Astrocyte of the spinal cord (primary cell): ENCODE results near the gene ZNF580.
A peak's percentile ranks its signal among the peaks of the same experiment; 100 is the strongest.

Source experiments
- DNase-seq: peaks from one replicate; pipeline ENCODE4 v3.0.0; 2011; ENCODE audit warnings: low read depth, low spot score
- H3K4me3 ChIP-seq: 2 replicates; pipeline ENCODE4 v1.5.1; 2011; ENCODE audit warnings: low read depth, mild to moderate bottlenecking, low read length, moderate library complexity
- CTCF ChIP-seq: IDR thresholded peaks from 2 replicates; pipeline ENCODE4 v1.5.1; 2012; ENCODE audit warnings: low read depth, mild to moderate bottlenecking, low read length, inconsistent platforms
- in situ Hi-C: cut with HindIII; loops from 2 replicates; pipeline ENCODE4 v1.10.0; 2017; ENCODE audit warnings: low sequenced_read_pairs

ZNF580 gene

GRCh38 chr19:55680339-55681130 lies 39.7 kb downstream of the ZNF580 start:
- no peak for DNase-seq
- in situ Hi-C loops, result no loop called here
- H3K4me3 ChIP-seq, result no peak overlapping the region
- TF ChIP-seq CTCF, result no peak

- in situ Hi-C loops, result no loop called here
- DNase-seq, result peak; percentile 16
- no peak for TF ChIP-seq CTCF
- H3K4me3 ChIP-seq, result no peak overlapping the region
Measured at GRCh38 chr19:55681131-55682092, 40.6 kb downstream of the ZNF580 start.

- no peak for TF ChIP-seq CTCF
- no peak overlapping the region for H3K4me3 ChIP-seq
- in situ Hi-C loops, result no loop called here
- no peak for DNase-seq
Measured at GRCh38 chr19:55683449-55684261, 42.9 kb downstream of the ZNF580 start.

GRCh38 chr19:55684946-55685681 lies 44.3 kb downstream of the ZNF580 start:
- H3K4me3 ChIP-seq, result no peak overlapping the region
- in situ Hi-C loops, result no loop called here
- TF ChIP-seq CTCF, result no peak
- DNase-seq, result no peak

- TF ChIP-seq CTCF, result no peak
- no peak for DNase-seq
- in situ Hi-C loops, result no loop called here
- H3K4me3 ChIP-seq, result no peak overlapping the region
Measured at GRCh38 chr19:55685776-55686175, 45.0 kb downstream of the ZNF580 start.
